GM19099 (cell line): ENCODE results near the gene VSIR.

ENCODE experiments used
- POLR2A ChIP-seq: IDR thresholded peaks from 3 replicates; pipeline ENCODE4 v1.6.1; 2011; ENCODE audit warnings: low read depth; ENCODE audit not compliant: insufficient read length; ENCODE audit errors: extremely low read depth

The VSIR gene

DNA sequence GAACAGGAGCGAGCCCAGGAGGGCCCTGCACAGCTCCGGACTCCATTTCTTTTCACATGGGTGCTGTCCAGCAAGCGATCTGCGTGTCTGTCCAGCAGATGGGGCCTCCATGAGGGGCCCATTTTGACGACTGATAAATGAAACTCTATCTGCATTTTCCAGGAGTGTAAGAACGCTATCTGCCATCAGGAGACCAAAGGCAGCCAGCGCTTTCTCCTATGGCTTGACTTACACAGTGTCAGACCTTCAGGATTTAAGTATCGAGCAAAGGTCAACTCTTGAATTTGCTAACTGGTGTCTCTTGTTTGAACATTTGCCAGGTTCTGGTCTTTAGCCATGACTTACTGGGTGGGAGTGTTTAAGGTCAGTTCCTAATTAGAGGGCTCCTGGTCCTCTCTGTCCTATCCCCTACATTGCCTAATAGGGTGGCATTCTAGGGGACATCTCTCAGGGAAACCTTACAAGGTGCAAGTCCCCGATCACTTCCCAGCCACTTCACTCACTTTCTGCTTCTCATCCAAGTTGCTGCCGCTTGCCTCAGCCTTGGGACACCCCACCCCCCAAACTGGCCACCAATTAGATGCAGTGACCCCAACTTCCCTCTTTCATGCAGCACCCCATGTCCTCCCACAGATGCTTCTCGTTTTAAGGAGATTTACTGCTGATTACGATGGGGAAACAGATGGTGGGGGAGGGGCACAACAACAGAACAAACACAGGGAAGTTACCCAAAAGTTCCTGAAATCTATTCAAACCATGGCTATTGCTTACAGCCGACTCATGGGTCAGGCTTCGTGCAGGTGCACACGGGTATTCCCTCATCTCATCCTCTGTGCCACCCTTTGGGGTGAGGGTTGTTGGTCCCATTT lies 20.0 kb downstream of the VSIR start:
- no peak for TF ChIP-seq POLR2A

DNA sequence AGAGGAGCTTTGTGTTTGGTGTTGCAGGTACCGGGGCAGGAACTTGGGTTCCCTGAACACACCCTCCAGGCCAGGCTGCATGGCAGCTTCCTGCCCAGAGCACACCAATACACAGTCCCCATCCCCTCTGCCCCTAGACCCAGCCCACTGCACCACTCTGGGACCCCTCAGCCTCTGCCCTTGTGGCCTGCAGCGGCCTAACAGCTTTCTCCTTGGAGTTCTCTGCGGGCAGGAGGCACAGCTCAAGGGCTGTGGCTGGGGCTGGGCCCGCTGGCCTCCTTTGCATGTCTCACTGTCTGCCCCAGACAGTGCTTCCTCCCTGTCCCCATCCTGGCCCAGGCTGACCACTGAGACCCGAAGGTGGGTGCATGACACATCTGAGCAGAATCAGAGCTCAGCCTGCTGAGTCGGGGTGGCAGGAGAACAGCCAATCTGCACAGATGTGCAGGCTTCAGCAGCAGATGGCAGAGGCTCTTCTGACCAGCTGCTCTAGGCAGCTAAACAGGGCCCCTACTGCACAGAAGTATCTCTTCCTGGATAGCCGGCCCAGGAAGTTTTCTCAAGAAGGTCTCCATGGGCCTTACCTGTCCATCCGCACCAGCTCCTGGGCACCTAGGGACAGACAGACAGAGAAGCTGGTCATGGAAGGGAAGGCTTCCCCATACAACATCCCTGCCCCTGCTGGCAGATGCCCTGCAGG lies 20.8 kb downstream of the VSIR start:
- TF ChIP-seq POLR2A = no peak

DNA sequence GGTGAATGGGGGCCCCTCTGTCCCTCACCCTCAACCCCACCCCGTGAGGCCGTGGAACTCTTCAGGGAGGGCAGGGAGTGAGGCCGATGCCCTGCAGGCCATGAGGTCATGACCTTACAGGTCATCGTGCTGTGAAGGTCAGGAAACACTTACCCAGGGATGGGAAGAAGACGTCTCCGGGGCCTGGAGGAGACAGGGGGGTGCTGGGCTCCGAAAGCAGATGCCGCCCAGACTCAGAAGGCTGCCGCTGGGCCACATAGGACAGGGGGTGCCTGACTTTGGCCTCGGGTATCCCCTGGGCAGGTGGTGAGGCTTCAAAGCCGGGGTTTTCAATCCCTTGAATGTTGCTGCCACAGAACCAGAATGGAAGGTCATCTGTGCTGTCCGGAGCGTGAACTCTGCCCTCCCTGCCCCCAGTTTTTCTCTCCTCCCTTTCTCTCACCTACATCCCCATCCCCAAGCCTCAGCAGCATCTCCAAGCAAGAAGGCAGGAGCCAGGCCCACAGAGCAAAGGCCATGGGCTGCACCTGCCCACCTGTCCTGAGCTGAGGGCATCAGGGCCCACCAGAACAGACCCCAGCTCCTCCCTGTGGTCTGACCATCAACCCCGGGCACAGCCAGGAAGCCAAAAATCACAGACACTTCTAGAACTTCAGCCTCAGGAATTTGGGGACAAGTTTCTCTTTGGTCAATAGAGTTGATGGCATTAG lies 21.6 kb downstream of the VSIR start:
- no peak for TF ChIP-seq POLR2A

DNA sequence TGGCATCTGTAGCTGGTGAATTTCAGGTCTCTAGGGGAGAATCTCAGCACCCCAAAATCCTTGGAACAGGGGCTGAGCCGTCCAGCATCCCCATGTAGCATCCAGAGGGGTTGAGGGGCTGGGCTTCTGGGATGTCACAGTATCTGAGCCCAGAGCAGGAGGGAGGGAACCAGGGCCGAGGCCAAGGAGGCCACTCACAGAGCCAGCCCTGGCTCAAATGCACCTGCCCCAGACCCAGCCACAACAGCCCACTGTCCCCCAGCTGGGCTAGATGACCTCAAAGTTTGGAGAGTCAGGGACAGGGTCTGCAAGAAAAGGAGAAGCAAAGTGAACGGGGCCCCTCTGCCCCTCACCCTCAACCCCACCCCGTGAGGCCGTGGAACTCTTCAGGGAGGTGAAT lies 22.3 kb downstream of the VSIR start:
- no peak for TF ChIP-seq POLR2A

DNA sequence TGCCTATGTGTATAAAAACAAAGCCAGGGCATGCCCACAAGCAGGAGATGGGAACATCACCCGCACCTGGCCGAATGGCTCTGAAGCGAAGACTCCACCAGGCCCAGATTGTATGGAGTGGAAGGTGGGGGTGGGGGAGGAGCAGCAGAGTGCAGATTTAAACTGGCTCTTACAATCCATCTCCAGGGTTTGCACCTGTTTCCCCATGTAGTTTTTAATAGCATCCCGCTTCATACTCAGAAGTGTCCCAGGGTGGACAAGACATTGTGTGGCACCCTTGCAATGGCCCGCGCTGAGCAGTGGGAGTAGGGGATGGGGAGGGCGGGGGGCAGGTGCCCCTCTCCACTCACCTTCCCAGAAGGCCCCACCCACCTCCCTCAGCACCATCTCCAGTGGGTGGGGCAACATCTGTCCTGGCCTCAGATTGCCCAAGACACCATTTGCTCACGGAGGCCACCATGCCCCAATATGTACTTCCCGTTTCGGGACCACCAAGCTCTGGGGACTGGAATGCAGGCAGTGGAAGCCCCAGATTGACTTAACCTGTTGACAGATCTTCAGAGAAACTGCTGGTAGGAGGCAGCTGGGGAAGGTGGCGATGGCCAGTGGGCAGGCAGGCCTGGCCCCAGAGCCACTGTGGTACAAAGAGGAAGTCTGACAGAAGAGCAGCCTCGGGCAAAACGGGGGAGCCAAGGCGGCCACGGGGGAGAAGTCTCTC lies 23.0 kb downstream of the VSIR start:
- no peak for TF ChIP-seq POLR2A

DNA sequence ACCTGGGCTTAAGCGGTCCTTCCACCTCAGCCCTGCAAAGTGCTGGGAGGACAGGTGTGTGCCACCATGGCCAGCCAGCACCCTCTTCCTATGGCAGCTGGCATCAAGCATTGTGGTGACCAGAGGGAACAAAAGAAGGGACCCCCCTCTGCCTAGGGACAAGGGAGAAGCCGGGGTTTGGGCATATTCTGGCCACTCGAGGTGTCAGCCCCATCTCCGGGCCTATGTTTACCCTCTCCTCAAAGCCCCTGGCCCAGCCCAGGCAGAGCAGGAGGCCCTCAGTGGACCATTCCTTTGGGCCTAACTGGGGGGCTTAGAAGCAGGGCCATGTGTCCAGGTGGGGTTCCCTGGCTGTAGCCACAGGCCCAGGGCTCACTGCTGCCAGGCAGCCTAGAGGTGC lies 23.9 kb downstream of the VSIR start:
- no peak for TF ChIP-seq POLR2A

DNA sequence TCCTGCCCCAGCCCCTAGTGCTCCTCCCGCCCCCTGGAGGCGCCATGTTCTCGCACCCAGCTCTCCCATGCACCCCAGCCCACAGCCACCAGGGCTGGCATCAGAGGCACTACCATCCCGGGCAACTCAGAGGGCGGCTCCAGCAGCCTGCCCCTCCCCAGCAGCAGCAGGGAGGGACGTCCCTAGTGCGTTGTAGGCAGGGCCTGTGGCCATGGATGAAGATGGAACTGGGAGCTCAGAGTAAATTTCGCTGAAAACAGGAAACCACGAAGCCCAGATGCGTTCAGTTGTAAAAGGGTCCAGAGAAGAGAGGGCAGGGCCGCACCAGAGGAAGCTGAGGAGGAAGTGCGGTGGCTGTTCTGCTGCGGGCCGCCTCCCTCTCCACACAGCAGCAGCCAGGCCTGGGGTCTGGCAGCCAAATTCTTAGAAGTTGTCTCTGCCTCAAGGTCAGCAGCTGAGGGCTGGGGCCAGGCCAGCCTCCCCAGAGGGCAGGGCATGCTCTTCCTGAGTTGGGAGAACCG lies 24.6 kb downstream of the VSIR start:
- TF ChIP-seq POLR2A = peak; percentile 45

DNA sequence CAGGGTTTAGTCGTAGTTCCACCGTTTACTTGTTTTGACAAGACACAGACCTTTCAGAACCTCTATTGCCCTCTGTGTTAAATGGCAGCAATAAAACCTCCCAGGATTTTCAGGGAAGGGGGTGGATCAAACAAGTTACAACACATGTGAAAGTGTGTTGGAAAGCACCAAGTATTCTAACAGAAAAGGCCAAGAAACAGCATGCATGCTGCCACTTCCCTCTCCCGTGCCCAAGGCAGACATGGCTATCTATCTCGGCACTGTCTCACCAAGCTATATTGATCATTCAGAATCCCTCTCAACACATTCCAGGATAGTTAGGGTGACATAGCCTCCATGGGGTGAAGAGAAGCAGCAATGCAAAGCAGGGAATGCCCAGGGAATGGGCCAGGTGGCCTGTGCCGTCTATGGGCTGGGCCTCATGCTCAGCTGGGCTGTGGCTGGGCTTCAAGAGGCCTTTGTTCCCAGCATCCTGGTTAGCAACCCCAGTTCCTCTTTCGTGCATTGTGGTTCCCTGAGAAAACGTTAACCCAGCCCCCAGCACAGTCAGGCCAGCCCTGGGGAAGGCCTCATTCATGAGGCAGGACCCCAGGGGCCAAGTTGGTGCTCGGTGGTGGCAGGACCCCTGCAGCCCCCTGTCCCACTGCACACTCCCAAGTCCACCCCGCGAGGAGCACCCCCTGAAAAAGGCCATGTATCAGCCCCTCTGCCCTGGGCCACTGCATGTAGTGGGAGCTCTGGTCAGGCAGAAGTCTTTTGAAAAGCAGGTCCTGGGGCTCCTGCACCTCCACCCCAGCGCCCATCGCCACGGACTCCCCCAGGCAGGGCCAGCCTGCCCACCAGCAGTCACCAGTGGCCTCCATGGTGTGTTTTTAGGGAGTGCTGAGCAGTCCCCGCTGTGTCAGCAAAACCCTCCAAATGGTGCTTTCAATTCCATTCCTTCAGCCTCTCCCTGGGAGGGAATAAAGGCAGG lies 25.5 kb downstream of the VSIR start:
- no peak for TF ChIP-seq POLR2A

DNA sequence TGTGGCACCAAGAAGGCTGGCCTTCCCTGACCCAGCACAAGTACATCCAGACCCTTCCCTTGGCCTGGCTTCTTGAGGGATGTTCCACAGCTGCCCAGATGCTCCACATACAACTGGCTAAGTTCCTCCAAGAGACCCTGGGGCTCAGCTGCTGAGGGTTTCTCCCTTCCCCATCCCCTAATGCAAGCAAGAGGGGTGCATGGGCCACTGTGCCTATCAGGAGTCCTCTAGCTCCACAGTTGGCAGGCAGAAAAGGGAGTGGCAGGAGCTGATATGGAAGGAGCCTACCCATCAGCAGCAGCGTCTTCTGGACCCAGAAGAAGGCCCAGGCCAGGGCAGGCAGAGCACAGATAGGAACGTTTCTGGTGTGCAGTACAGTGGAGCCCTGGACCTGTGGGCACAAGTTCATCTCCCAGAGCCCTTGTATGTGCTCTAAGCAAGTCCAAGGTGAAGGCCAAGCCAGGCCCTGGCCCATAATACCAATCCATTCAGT lies 26.2 kb downstream of the VSIR start:
- no peak for TF ChIP-seq POLR2A

DNA sequence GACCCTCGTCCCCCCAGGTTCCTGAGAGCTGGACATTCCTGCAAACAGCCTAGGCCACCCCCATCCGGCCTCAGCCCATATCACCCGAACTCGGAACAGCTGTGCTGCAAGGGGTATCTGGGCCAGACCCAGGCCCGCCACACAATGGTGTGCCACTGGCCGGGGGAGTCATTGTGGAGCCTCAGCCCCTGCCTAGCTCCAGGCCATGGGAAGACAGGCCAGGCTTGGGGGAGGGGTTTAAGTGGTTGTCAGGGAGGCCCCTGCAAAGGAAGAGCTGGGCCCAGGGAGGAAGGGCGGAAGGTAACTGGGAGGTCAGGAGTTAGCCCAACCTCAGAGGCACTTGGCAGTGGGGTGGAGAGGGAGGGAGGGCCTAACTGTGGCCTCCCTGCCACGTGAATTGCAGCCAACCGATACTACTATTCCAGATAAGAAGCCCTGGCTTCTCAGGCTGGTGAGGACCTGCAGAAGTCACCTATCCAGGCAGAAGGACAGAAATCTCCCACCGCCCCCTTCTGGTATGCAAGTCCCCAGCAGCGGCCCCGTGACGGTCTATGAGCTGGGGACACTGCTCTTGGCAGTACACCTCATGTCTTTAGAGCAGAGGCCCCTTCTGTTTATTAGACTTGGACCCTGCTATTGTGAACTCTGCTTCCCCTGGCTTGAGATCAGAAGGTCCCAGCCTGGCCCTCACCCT lies 26.8 kb downstream of the VSIR start:
- no peak for TF ChIP-seq POLR2A

DNA sequence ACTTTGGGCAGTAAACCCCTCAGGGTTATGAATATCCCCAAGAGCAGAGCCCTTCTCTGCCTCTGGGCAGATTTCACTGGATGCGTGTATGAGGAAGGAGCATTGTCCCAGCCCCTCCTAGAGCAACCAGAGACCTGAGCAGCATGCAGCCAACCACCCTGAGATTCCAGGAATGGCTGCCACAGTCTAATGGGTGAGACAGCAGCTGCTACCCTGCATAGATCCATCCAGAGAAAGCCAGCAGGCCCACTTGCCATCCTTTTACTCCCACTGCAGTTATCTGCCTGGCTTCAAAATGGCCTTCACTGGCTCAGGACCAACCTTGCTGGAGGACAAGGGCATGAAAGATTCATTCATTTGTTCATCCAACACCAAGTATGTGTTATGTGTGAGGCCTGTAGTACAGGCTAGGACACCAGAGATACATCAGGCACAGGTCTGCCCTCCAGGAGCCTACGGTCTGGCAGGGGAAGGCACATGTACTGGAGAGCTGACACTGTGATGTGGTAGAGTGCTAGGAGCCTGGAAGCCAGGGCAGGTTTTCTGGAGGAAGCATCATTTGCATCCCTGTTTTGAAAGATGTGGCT lies 27.6 kb downstream of the VSIR start:
- TF ChIP-seq POLR2A = no peak

DNA sequence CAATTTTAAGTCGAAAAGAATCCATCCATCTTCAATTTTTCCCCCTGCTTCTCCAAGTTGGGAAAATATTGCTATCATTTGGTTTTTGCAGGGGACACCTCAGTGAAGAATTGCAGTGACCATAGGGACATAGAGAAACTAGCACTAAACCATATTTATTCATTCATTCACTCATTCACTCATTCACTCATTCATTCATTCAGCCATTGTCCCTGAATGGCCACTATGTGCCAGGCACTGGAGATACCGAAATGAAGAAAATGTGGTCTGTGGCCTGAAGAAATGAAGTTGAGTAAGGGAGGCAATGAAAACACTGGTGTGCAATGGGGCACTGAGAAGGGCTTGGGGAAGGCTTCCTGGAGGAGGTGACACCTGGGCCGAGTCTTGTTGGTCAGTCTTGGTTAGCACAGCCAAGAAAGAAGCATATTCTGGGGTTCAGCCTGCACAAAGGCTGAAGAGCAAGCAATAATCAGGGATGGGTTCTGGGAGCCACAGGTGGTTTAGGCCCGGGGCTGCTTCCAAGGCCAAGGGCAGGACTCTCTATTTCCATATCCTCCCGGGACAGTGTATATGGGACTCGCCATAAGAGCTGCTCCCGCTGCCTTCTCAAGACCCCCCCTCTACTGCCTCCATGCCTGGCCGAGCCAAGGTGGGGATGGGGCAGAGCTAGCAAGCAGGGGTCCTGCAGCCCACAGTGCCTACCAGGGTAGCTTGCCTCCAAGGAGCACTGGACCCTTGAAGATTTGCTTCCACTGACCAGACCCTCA lies 28.2 kb downstream of the VSIR start:
- no peak for TF ChIP-seq POLR2A

DNA sequence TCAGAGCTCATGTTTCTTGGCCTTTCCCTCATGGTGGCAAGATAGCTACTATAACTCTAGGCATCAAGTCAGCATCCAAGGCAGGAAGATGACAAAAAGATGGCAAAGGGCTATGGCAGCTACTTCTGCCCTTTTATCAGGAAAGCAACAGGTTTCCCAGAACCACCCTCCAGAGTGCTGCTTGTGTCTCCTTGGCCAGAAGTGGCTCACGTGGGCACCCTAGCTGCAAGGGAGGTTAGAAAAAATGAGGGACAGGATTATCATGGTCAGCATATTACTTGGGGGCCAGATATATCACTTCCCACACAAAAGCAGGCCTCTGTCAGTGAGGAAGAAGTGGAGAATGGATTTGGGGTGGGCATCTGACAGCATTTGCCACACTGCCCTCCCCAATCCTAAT lies 29.5 kb downstream of the VSIR start:
- TF ChIP-seq POLR2A = no peak
